Measurements from ENCODE around the gene CMC2.

- no peak for TF ChIP-seq CTCF (IDR thresholded peaks at IDR 0.05; ENCODE audit: poor library complexity, severe bottlenecking)
- no peak for TF ChIP-seq POLR2AphosphoS5 (IDR thresholded peaks at IDR 0.05)
- no peak for TF ChIP-seq EZH2 (IDR thresholded peaks at IDR 0.05; ENCODE audit: borderline replicate concordance, insufficient read depth, low read length, poor library complexity, severe bottlenecking)
- no peak for TF ChIP-seq RAD21 (conservative IDR thresholded peaks at IDR 0.05)
- no peak for TF ChIP-seq MXI1 (conservative IDR thresholded peaks at IDR 0.05; ENCODE audit: poor library complexity, severe bottlenecking)
- no peak for TF ChIP-seq REST (IDR thresholded peaks at IDR 0.05; ENCODE audit: borderline replicate concordance)
Observed at GRCh38 chr16:80973991-80974390, 32.7 kb downstream of the CMC2 start.
